ENCODE data around the gene CCDC39.

DNA sequence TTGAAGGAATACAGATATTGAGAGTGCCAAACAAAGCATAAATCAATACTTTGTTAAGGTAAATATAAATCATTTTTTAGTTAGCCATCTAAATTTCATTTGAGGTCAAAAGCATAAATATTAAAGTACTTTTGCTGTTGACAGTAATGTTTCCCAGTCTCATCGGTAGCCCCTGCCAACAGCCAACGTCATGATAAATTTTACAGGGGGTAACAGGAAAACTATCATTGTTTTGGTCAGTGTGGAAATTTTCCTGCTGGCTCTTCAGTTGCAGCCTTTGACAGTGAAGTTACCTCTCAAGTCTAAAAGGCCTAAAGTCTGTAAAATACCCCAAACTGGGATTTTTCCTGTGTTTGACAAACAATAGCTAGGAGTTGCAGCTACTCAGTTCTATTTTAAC is 114.6 kb downstream of the CCDC39 start:
- no peak for TF ChIP-seq POLR2A (IDR thresholded peaks at IDR 0.05)
- TF ChIP-seq, protein P1, sequence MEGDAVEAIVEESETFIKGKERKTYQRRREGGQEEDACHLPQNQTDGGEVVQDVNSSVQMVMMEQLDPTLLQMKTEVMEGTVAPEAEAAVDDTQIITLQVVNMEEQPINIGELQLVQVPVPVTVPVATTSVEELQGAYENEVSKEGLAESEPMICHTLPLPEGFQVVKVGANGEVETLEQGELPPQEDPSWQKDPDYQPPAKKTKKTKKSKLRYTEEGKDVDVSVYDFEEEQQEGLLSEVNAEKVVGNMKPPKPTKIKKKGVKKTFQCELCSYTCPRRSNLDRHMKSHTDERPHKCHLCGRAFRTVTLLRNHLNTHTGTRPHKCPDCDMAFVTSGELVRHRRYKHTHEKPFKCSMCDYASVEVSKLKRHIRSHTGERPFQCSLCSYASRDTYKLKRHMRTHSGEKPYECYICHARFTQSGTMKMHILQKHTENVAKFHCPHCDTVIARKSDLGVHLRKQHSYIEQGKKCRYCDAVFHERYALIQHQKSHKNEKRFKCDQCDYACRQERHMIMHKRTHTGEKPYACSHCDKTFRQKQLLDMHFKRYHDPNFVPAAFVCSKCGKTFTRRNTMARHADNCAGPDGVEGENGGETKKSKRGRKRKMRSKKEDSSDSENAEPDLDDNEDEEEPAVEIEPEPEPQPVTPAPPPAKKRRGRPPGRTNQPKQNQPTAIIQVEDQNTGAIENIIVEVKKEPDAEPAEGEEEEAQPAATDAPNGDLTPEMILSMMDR (IDR thresholded peaks at IDR 0.05): no peak

Data from adrenal gland (tissue), 5 donors.